Natural killer cell treated with Interleukin-12 subunit alpha and Interleukin-12 subunit beta and Interleukin-15 and Interleukin-18, amount 100 ng/mL, for 72 hours (primary cell): ENCODE data around the gene P2RY2. TPM values are rescaled to one million over a fixed set of nuclear protein-coding genes. Genes with fewer than 3 reads are reported as not detected.

ENCODE experiments used
- ATAC-seq, 2 donors: fragments of 150-1000 bp; cut with Tn5 transposase in 1 of 2; sonication (Bioruptor Pico), chemical (Tn5 transposase) in 1 of 2; 2 replicates each; pipeline ENCODE4 v1.10.0; 2021
- DNase-seq: peaks from one replicate; pipeline ENCODE4 v3.0.0; 2022; ENCODE audit warnings: low spot score
- H3K27ac Mint-ChIP-seq, 2 donors: 1 replicate in 1 of 2; 2 replicates in 1 of 2; pipeline ENCODE4 v1.8.0; 2022; ENCODE audit warnings: mixed read lengths in 2 of 2, mild to moderate bottlenecking in 1 of 2, moderate library complexity in 1 of 2
- H3K27me3 Mint-ChIP-seq, 2 donors: 1 replicate in 1 of 2; 2 replicates in 1 of 2; pipeline ENCODE4 v1.8.0; 2022; ENCODE audit warnings: mixed read lengths in 2 of 2
- H3K36me3 Mint-ChIP-seq: one replicate; pipeline ENCODE4 v1.8.0; 2022; ENCODE audit warnings: mixed read lengths
- H3K4me1 Mint-ChIP-seq, 2 donors: 1 replicate in 1 of 2; 2 replicates in 1 of 2; pipeline ENCODE4 v1.8.0; 2022; ENCODE audit warnings: low read depth in 2 of 2, mixed read lengths in 2 of 2, mild to moderate bottlenecking in 1 of 2
- H3K4me3 Mint-ChIP-seq: one replicate; pipeline ENCODE4 v1.8.0; 2022; ENCODE audit warnings: mixed read lengths
- H3K9me3 Mint-ChIP-seq: 2 replicates; pipeline ENCODE4 v1.8.0; 2022; ENCODE audit warnings: mixed read lengths
- total RNA-seq, 2 donors: library from RNA; stranded (reverse); gene quantifications; one replicate each; pipeline ENCODE4 v1.2.3, GENCODE V29; 2022

P2RY2 gene
- total RNA-seq, 2 donors from 2014 or later: 0.20 TPM; not detected in 1

- Mint-ChIP-seq H3K9me3 (no peaks in the 10 kb centered on the region), H3K4me1 (no peaks in the 10 kb centered on the region), H3K36me3 (no peaks in the 10 kb centered on the region), H3K4me3 (no peak overlapping the region), H3K27ac (no peak overlapping the region), H3K27me3 (peaks cover 18% of the 10 kb centered on the region in 2 donors)
- no peak for ATAC-seq
- DNase-seq: no peak
Measured at GRCh38 chr11:73203790-73204189, 14.3 kb upstream of the P2RY2 start.

- Mint-ChIP-seq H3K27me3 (peaks cover 18 to 19% of the 10 kb centered on the region in 2 donors), H3K27ac (no peak overlapping the region)
Measured at GRCh38 chr11:73204711-73205121, 13.4 kb upstream of the P2RY2 start.

GRCh38 chr11:73205661-73206343, 12.3 kb upstream of the P2RY2 start:
- Mint-ChIP-seq H3K4me1 (no peaks in the 10 kb centered on the region), H3K27me3 (peaks cover 19 to 22% of the 10 kb centered on the region in 2 donors), H3K27ac (no peak overlapping the region), H3K4me3 (no peak overlapping the region), H3K9me3 (no peaks in the 10 kb centered on the region), H3K36me3 (no peaks in the 10 kb centered on the region)
- DNase-seq: no peak
- ATAC-seq: no peak

More at GRCh38 chr11:73204711-73205121, 13.4 kb upstream of the P2RY2 start:
- ATAC-seq (peak in 1 of 2 donors; percentile 33), DNase-seq (no peak)
- H3K4me1 Mint-ChIP-seq: no peaks in the 10 kb centered on the region
- no peaks in the 10 kb centered on the region for H3K9me3 Mint-ChIP-seq
- no peak overlapping the region for H3K4me3 Mint-ChIP-seq
- H3K36me3 Mint-ChIP-seq: no peaks in the 10 kb centered on the region

DNA sequence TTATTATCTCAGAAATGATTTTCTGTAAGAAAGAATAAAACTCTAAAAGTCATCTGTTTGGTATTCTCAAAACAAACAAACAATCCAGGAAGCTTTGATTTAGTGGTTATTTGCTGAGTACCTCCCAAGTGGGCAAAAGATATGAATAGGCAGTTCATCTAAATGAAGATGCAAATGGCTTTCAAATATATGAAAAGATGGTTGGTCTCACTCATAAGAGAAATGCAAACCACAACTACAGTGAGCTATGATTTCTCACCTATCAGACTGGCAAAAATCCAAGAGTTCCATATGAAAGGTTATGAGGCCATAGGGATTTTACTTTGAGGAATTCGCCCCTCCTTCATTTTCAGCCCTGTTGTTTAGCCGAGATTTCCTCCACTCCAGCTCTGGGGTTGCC, 11.3 kb upstream of the P2RY2 start:
- peaks cover 19 to 28% of the 10 kb centered on the region in 2 donors for H3K27me3 Mint-ChIP-seq
- no peaks in the 10 kb centered on the region for H3K36me3 Mint-ChIP-seq
- no peaks in the 10 kb centered on the region for H3K4me1 Mint-ChIP-seq
- no peak overlapping the region for H3K27ac Mint-ChIP-seq
- DNase-seq (no peak), ATAC-seq (no peak)
- H3K9me3 Mint-ChIP-seq: no peaks in the 10 kb centered on the region
- no peak overlapping the region for H3K4me3 Mint-ChIP-seq

DNA sequence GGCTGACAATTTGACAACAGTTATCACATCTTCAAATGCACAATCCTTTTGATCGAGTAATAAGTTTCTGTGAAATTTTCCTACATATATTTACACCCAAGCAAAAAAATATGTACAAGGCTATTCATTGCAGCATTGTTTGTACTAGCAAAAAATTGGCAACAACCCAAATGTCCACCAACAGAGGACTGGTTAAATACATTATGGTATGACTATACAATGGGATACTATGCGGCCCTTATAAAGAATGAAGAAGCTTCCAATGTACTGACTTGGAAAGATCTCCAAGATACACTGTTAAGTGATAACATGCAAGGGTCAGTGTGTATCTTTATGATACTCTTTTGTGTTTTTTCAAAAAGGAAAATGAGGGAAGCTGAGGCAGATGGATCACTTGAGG, 8.2 kb upstream of the P2RY2 start:
- no peak for DNase-seq
- Mint-ChIP-seq H3K27ac (no peak overlapping the region), H3K4me1 (no peaks in the 10 kb centered on the region), H3K4me3 (no peak overlapping the region), H3K9me3 (no peaks in the 10 kb centered on the region), H3K36me3 (no peaks in the 10 kb centered on the region), H3K27me3 (peaks cover 14 to 28% of the 10 kb centered on the region in 2 donors)
- no peak for ATAC-seq

- H3K27ac Mint-ChIP-seq: no peak overlapping the region
- ATAC-seq (no peak), DNase-seq (peak; percentile 8)
- no peaks in the 10 kb centered on the region for H3K9me3 Mint-ChIP-seq
- no peaks in the 10 kb centered on the region for H3K36me3 Mint-ChIP-seq
- H3K4me1 Mint-ChIP-seq: no peaks in the 10 kb centered on the region
- peaks cover 7 to 17% of the 10 kb centered on the region in 2 donors for H3K27me3 Mint-ChIP-seq
- H3K4me3 Mint-ChIP-seq: no peak overlapping the region
Measured at GRCh38 chr11:73210916-73211667, 7.0 kb upstream of the P2RY2 start.

GRCh38 chr11:73213196-73214143, 4.6 kb upstream of the P2RY2 start:
- H3K4me3 Mint-ChIP-seq: no peak overlapping the region
- peaks cover 0 to 3% of the 10 kb centered on the region in 2 donors for H3K4me1 Mint-ChIP-seq
- ATAC-seq: no peak
- no peak overlapping the region for H3K27ac Mint-ChIP-seq
- no peaks in the 10 kb centered on the region for H3K36me3 Mint-ChIP-seq
- peaks cover 6 to 22% of the 10 kb centered on the region in 2 donors for H3K27me3 Mint-ChIP-seq
- DNase-seq: peak; percentile 44
- no peaks in the 10 kb centered on the region for H3K9me3 Mint-ChIP-seq

- Mint-ChIP-seq H3K27me3 (peaks cover 17 to 28% of the 10 kb centered on the region in 2 donors), H3K36me3 (no peaks in the 10 kb centered on the region), H3K4me3 (no peak overlapping the region), H3K4me1 (peaks cover 0 to 6% of the 10 kb centered on the region in 2 donors), H3K27ac (no peak overlapping the region), H3K9me3 (no peaks in the 10 kb centered on the region)
- ATAC-seq (no peak), DNase-seq (peak; percentile 32)
Measured at GRCh38 chr11:73215191-73216134, 2.6 kb upstream of the P2RY2 start.

GRCh38 chr11:73216465-73216864, 1.6 kb upstream of the P2RY2 start:
- peaks cover 17 to 20% of the 10 kb centered on the region in 2 donors for H3K27me3 Mint-ChIP-seq
- H3K4me1 Mint-ChIP-seq: peaks cover 0 to 6% of the 10 kb centered on the region in 2 donors
- H3K36me3 Mint-ChIP-seq: no peaks in the 10 kb centered on the region
- H3K9me3 Mint-ChIP-seq: no peaks in the 10 kb centered on the region
- H3K27ac Mint-ChIP-seq: no peak overlapping the region
- DNase-seq (no peak), ATAC-seq (no peak)
- H3K4me3 Mint-ChIP-seq: no peak overlapping the region

- Mint-ChIP-seq H3K36me3 (no peaks in the 10 kb centered on the region), H3K9me3 (no peaks in the 10 kb centered on the region), H3K27me3 (peaks cover 17 to 20% of the 10 kb centered on the region in 2 donors), H3K4me3 (peak overlapping the region; percentile 63), H3K27ac (no peak overlapping the region), H3K4me1 (peaks cover 0 to 6% of the 10 kb centered on the region in 2 donors)
- ATAC-seq (no peak), DNase-seq (peak; percentile 45)
Measured at GRCh38 chr11:73217131-73217809, 811 bp upstream of the P2RY2 start.

DNA sequence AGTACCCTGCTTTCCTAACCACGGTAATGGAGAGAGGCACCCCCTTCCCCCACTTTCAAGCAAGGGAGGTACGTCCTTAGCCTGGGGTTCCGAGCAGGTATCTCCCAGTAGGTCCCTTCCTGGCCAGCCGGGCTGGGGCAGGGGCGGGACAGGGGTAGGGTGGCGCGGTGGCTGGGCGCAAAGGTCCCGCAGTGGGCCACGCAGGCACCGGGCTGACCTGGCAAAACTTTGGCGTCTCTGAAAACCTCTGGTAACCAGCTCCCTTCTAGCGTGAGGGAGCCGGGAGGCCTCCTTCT, 323 bp upstream of the P2RY2 start:
- DNase-seq (no peak), ATAC-seq (no peak)
- Mint-ChIP-seq H3K27ac (no peak overlapping the region), H3K4me3 (peak overlapping the region; percentile 63), H3K36me3 (no peaks in the 10 kb centered on the region), H3K9me3 (no peaks in the 10 kb centered on the region), H3K27me3 (peaks cover 17 to 20% of the 10 kb centered on the region in 2 donors), H3K4me1 (peaks cover 0 to 6% of the 10 kb centered on the region in 2 donors)

DNA sequence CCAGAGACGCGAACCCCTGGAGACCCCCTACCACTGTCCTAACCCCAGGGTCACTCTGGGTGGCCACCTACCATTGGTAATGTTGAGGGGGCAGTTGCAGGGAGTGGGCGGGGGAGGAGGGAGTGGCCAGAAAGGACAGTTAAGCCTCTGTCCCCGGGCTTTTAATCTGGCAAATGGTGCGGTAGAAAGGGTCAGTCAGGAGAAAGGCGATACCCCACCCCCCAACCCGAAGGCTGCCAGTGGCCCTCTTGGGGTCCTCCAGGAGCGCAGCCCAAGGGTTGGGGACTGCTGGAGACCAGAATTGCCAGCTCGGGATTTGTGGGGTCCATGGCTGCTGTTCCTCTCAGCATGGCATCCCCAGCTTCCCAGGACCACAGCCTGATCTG, 742 bp downstream of the P2RY2 start:
- peaks cover 17 to 20% of the 10 kb centered on the region in 2 donors for H3K27me3 Mint-ChIP-seq
- ATAC-seq (no peak), DNase-seq (no peak)
- no peak overlapping the region for H3K27ac Mint-ChIP-seq
- no peaks in the 10 kb centered on the region for H3K36me3 Mint-ChIP-seq
- peak overlapping the region; percentile 19 for H3K4me3 Mint-ChIP-seq
- peaks cover 0 to 6% of the 10 kb centered on the region in 2 donors for H3K4me1 Mint-ChIP-seq
- no peaks in the 10 kb centered on the region for H3K9me3 Mint-ChIP-seq
